K562 (cell line): Measurements from ENCODE around the gene RAB3C. TPM values are rescaled to one million over a fixed set of nuclear protein-coding genes. Genes with fewer than 3 reads are reported as not detected.

ENCODE experiments used
- ATAC-seq: fragments of 200-7000 bp; cut with Tn5 transposase; 3 replicates; pipeline ENCODE4 v1.9.1; 2020; ENCODE audit warnings: moderate library complexity
- BruUV-seq: library from RNA; stranded (reverse); fragments of 400-500 nt; replicated peaks from 2 replicates; lab custom pipeline; 2021; lab: Mats Ljungman, UMichigan
- CTCF ChIA-PET: fragments of 300-600 bp; formaldehyde crosslinking; extraction: SDS; loops from one replicate; lab custom pipeline; 2021; ENCODE audit warnings: low intra/inter-chr PET ratio; lab: Yijun Ruan, JAX
- POLR2A ChIA-PET: fragments of 300-600, 350-650 bp; sonication (Branson Sonifier 250); formaldehyde crosslinking; extraction: SDS; loops from one replicate; lab custom pipeline; 2021; ENCODE audit warnings: antibody characterized with exemption, inconsistent platforms; lab: Yijun Ruan, JAX
- DNase-seq, 4 experiments: peaks; one replicate each; pipeline versions ENCODE4 v3.0.0 to v3.0.0-alpha.2; 2011 to 2018; ENCODE audit warnings: low spot score in 3 of 4, mixed read lengths in 3 of 4; ENCODE audit errors: extremely low read depth in 1 of 4
- FAIRE-seq: peaks from 2 replicates; lab custom pipeline; 2011; peaks lifted over from hg19 to GRCh38; lab: Jason Lieb, UNC
- H2AFZ ChIP-seq: 2 replicates; pipeline ENCODE4 v1.6.0; 2011; ENCODE audit warnings: low read depth, low read length, control low read depth, inconsistent platforms
- H3K27ac ChIP-seq: fragments of 200-600 bp; 3 replicates; pipeline ENCODE4 v1.8.0; 2011; ENCODE audit warnings: low read depth, mild to moderate bottlenecking, control low read depth, inconsistent platforms, low read length, moderate library complexity, mixed read lengths; ENCODE audit errors: extremely low read depth
- H3K27me3 ChIP-seq, 2 experiments: fragments of 300-600 bp in 1 of 2; 2 replicates in 1 of 2; 3 replicates in 1 of 2; pipeline versions ENCODE4 v1.6.0 to v1.8.0; 2011; ENCODE audit warnings: inconsistent platforms in 2 of 2, low read length in 2 of 2, mild to moderate bottlenecking in 1 of 2, mixed read lengths in 1 of 2, moderate library complexity in 1 of 2; ENCODE audit not compliant: control insufficient read depth in 2 of 2, insufficient read depth in 2 of 2
- H3K36me3 ChIP-seq: fragments of 300-600 bp; 3 replicates; pipeline ENCODE4 v1.8.0; 2011; ENCODE audit warnings: mild to moderate bottlenecking, low read length, inconsistent platforms; ENCODE audit not compliant: control insufficient read depth, insufficient read depth
- H3K4me1 ChIP-seq, 2 experiments: fragments of 200-600 bp in 1 of 2; replicated peaks in 1 of 2; 2 replicates in 1 of 2; 3 replicates in 1 of 2; pipeline versions ENCODE4 v1.5.1 to v1.8.0; 2011; ENCODE audit warnings: inconsistent platforms in 2 of 2, low read length in 2 of 2, mild to moderate bottlenecking in 1 of 2, mixed read lengths in 1 of 2, moderate library complexity in 1 of 2; ENCODE audit not compliant: control insufficient read depth in 2 of 2, insufficient read depth in 2 of 2
- H3K4me2 ChIP-seq: 2 replicates; pipeline ENCODE4 v1.6.1; 2011; ENCODE audit warnings: low read length, control low read depth, inconsistent platforms, mixed read lengths; ENCODE audit not compliant: insufficient read depth
- H3K4me3 ChIP-seq: fragments of 200-600 bp; sonication (generic), shearing (Covaris generic); 2 replicates; pipeline ENCODE4 v1.5.1; 2016; ENCODE audit warnings: control low read depth, inconsistent platforms
- H3K79me2 ChIP-seq: fragments of 200-600 bp; 3 replicates; pipeline ENCODE4 v1.8.0; 2011; ENCODE audit warnings: low read length, inconsistent platforms; ENCODE audit not compliant: control insufficient read depth, insufficient read depth
- H3K9ac ChIP-seq, 2 experiments: 2 replicates each; pipeline versions ENCODE4 v1.6.0 to v1.6.1; 2011; ENCODE audit warnings: low read depth in 2 of 2, low read length in 2 of 2, control low read depth in 1 of 2, inconsistent platforms in 1 of 2, mild to moderate bottlenecking in 1 of 2, mixed read lengths in 1 of 2; ENCODE audit not compliant: insufficient read depth in 1 of 2
- H3K9me1 ChIP-seq: one replicate; pipeline ENCODE4 v1.6.0; 2011; ENCODE audit warnings: inconsistent platforms, mild to moderate bottlenecking, low read length, moderate library complexity; ENCODE audit not compliant: control insufficient read depth, insufficient read depth
- H3K9me3 ChIP-seq: replicated peaks from 2 replicates; pipeline ENCODE4 v1.5.1; 2011; ENCODE audit warnings: low read depth, low read length, inconsistent platforms; ENCODE audit not compliant: control insufficient read depth, insufficient read depth
- H4K20me1 ChIP-seq: replicated peaks from 2 replicates; pipeline ENCODE4 v1.6.1; 2011; ENCODE audit warnings: low read length, inconsistent platforms, mixed read lengths; ENCODE audit not compliant: control insufficient read depth, insufficient read depth
- NCOA4 ChIP-seq: fragments of 450-650 bp; IDR thresholded peaks from 2 replicates; pipeline ENCODE4 v1.6.1; 2018; ENCODE audit warnings: mild to moderate bottlenecking; ENCODE audit not compliant: partially characterized antibody
- SFPQ ChIP-seq: fragments of 200-400 bp; formaldehyde crosslinking; IDR thresholded peaks from 2 replicates; pipeline ENCODE4 v1.6.1; 2017; ENCODE audit warnings: mild to moderate bottlenecking, low read depth, low read length, moderate library complexity
- SRSF3 ChIP-seq: fragments of 200-400 bp; formaldehyde crosslinking; IDR thresholded peaks from 2 replicates; pipeline ENCODE4 v1.6.1; 2016; ENCODE audit warnings: mild to moderate bottlenecking, low read length, moderate library complexity; ENCODE audit not compliant: insufficient read depth
- ZBTB9 ChIP-seq: fragments of 450-650 bp; formaldehyde crosslinking; IDR thresholded peaks from 2 replicates; pipeline ENCODE4 v1.4.0; 2020; ENCODE audit warnings: mild to moderate bottlenecking, moderate library complexity
- ZNF224 ChIP-seq: sonication (generic); formaldehyde crosslinking; IDR thresholded peaks from 2 replicates; pipeline ENCODE4 v1.8.0; 2022; ENCODE audit warnings: mild to moderate bottlenecking, missing genetic modification reagents
- WGBS: fragments of 100-300 bp; shearing (Covaris generic); methylation state at CpG from one replicate; pipeline ENCODE4 v1.1.6; 2016; ENCODE audit warnings: low coverage, mixed read lengths; ENCODE audit not compliant: insufficient coverage; ENCODE audit errors: missing lambda C conversion rate; 5-methylcytosine and 5-hydroxymethylcytosine counted together
- in situ Hi-C: fragments of 300-500 bp; cut with MboI; formaldehyde crosslinking; loops from 4 replicates; pipeline ENCODE4 v1.15.0; 2018; ENCODE audit warnings: inconsistent platforms, mixed read lengths
- intact Hi-C: fragments of 100-400 bp; cut with micrococcal nuclease; formaldehyde crosslinking; loops from 2 replicates; pipeline ENCODE4 v1.14.2; 2022
- polyA plus RNA-seq, 8 experiments: library from polyadenylated mRNA; depleted of rRNA in 4 of 8; stranded (reverse) in 5 of 8; unstranded in 3 of 8; fragments of >200 nt; fragmentation: Nextera tagmentation in 2 of 8; fragmentation: Illumina TruSeq in 1 of 8; extraction: Ambion mirVana in 2 of 8; extraction: Trizol in 1 of 8; gene quantifications; 2 replicates each; pipeline versions ENCODE4 v1.2.1 to v1.2.3, GENCODE V29; 2011 to 2014; ENCODE audit warnings: inconsistent platforms in 1 of 8, missing spikeins in 1 of 8
- total RNA-seq, 7 experiments: library from RNA; depleted of rRNA in 6 of 7; stranded (reverse); fragments of >200 nt in 6 of 7; fragmentation: Illumina TruSeq in 2 of 7; extraction: Trizol in 2 of 7; gene quantifications; 2 replicates each; pipeline versions ENCODE4 v1.2.1 to v1.2.3, GENCODE V29; 2011 to 2021; ENCODE audit warnings: low replicate concordance in 1 of 7

RAB3C gene
- total and polyA plus RNA-seq, 9 of the 15 experiments (the other 6 are each of a cell fraction or from before 2014, with no cell fraction given) = not detected

- H3K27ac ChIP-seq = no peak overlapping the region
- H4K20me1 ChIP-seq = no peaks in the 10 kb centered on the region
- no peak for FAIRE-seq
- TF ChIP-seq NCOA4 (no peak), ZNF224 (CRISPR knock-in tag) (no peak), SFPQ (no peak), ZBTB9 (no peak), SRSF3 (no peak)
- H3K79me2 ChIP-seq = no peaks in the 10 kb centered on the region
- WGBS = 4% methylated on average over 7 of the region's 7 CpGs
- H3K9me3 ChIP-seq = no peaks in the 10 kb centered on the region
- in situ Hi-C loops (loop anchor here (25.0 kb wide), 1 partner anchor 899 kb away; no protein-coding TSS in a partner anchor), intact Hi-C loops (loop anchor here (10.0 kb wide), 2 partner anchors 497 to 917 kb away; no protein-coding TSS in a partner anchor)
- ChIA-PET POLR2A (no interaction called here), CTCF (interaction anchor here (0.7 kb wide), 3 partner anchors 119 to 784 kb away, joined by 3 to 4 read pairs (median 4); no protein-coding TSS in a partner anchor)
- no TSS peak for BruUV-seq
- H3K4me3 ChIP-seq = no peak overlapping the region
- H3K9me1 ChIP-seq = no peaks in the 10 kb centered on the region
- no peak overlapping the region for H2AFZ ChIP-seq
- peaks cover 0 to 5% of the 10 kb centered on the region in 2 experiments; a peak in 1 of 5 replicates for H3K27me3 ChIP-seq
- no peaks in the 10 kb centered on the region for H3K36me3 ChIP-seq
- DNase-seq = no peak
- H3K4me1 ChIP-seq = no peaks in the 10 kb centered on the region
- no peak overlapping the region for H3K4me2 ChIP-seq
- ATAC-seq = no peak
- no peak overlapping the region for H3K9ac ChIP-seq
Measured at GRCh38 chr5:58887721-58888409, 305.0 kb downstream of the RAB3C start.
